GM18951 (cell line): ENCODE data around the gene NEURL3.
"Not testable (repeated sequence)": the region's sequence is repeated elsewhere in the genome, so short reads cannot be mapped to it uniquely, and the experiment has no call there.

Experiments
- POLR2A ChIP-seq: IDR thresholded peaks from 4 replicates; pipeline ENCODE4 v1.6.1; 2011; ENCODE audit warnings: mild to moderate bottlenecking; ENCODE audit not compliant: insufficient read length, insufficient read depth; ENCODE audit errors: extremely low read depth
- in situ Hi-C: fragments of 300-500 bp; cut with MboI; formaldehyde crosslinking; loops from one replicate; pipeline ENCODE4 v1.12.0; 2022; ENCODE audit warnings: low sequenced_read_pairs, mixed read lengths, inconsistent platforms; ENCODE audit not compliant: unreplicated experiment

Gene NEURL3

GRCh38 chr2:96501471-96501874 lies 3.7 kb downstream of the NEURL3 start:
- in situ Hi-C loops: no loop called here
- TF ChIP-seq POLR2A: no peak

- in situ Hi-C loops: no loop called here
- no peak for TF ChIP-seq POLR2A
Observed at GRCh38 chr2:96500385-96501066, 4.6 kb downstream of the NEURL3 start.

- no peak for TF ChIP-seq POLR2A
- in situ Hi-C loops: no loop called here
Observed at GRCh38 chr2:96499061-96499960, 5.8 kb downstream of the NEURL3 start.

GRCh38 chr2:96498611-96499010 lies 6.5 kb downstream of the NEURL3 start:
- in situ Hi-C loops: not testable (repeated sequence)

GRCh38 chr2:96498021-96498431 lies 7.1 kb downstream of the NEURL3 start:
- in situ Hi-C loops: no loop called here
- no peak for TF ChIP-seq POLR2A

- in situ Hi-C loops: no loop called here
- TF ChIP-seq POLR2A: no peak
Observed at GRCh38 chr2:96495982-96496629, 9.1 kb downstream of the NEURL3 start.

- no peak for TF ChIP-seq POLR2A
- in situ Hi-C loops: no loop called here
Observed at GRCh38 chr2:96494188-96494587, 11.0 kb downstream of the NEURL3 start.

GRCh38 chr2:96493072-96493471 lies 12.1 kb downstream of the NEURL3 start:
- in situ Hi-C loops: no loop called here
- no peak for TF ChIP-seq POLR2A

GRCh38 chr2:96491860-96492497 lies 13.2 kb downstream of the NEURL3 start:
- TF ChIP-seq POLR2A: no peak
- in situ Hi-C loops: no loop called here

GRCh38 chr2:96489663-96490062 lies 15.5 kb downstream of the NEURL3 start:
- in situ Hi-C loops: no loop called here
- no peak for TF ChIP-seq POLR2A

GRCh38 chr2:96489261-96489660 lies 15.9 kb downstream of the NEURL3 start:
- in situ Hi-C loops: no loop called here

GRCh38 chr2:96486696-96487095 lies 18.5 kb downstream of the NEURL3 start:
- in situ Hi-C loops: no loop called here
- TF ChIP-seq POLR2A: no peak

More at GRCh38 chr2:96489261-96489660, 15.9 kb downstream of the NEURL3 start:
- TF ChIP-seq POLR2A: no peak

GRCh38 chr2:96485751-96486651 lies 19.2 kb downstream of the NEURL3 start:
- peak; percentile 94 for TF ChIP-seq POLR2A
- in situ Hi-C loops: no loop called here
